Stomach smooth muscle (tissue), 2 donors: Measurements from ENCODE around the gene PELI2.
"Not testable (repeated sequence)": the region's sequence is repeated elsewhere in the genome, so short reads cannot be mapped to it uniquely, and the experiment has no call there.

ENCODE experiments used
- H3K27ac ChIP-seq: one replicate; pipeline ENCODE4 v1.7.0; 2013; ENCODE audit warnings: mild to moderate bottlenecking, low read length, inconsistent platforms
- H3K27me3 ChIP-seq, 2 donors: one replicate each; pipeline ENCODE4 v1.7.0; 2013; ENCODE audit warnings: low read length in 2 of 2; ENCODE audit not compliant: insufficient read depth in 2 of 2, control insufficient read depth in 1 of 2
- H3K36me3 ChIP-seq, 2 donors: one replicate each; pipeline ENCODE4 v1.7.0; 2013; ENCODE audit warnings: low read length in 2 of 2; ENCODE audit not compliant: control insufficient read depth in 2 of 2, insufficient read depth in 2 of 2
- H3K4me1 ChIP-seq: one replicate; pipeline ENCODE4 v1.7.0; 2013; ENCODE audit warnings: low read length; ENCODE audit not compliant: control insufficient read depth, insufficient read depth
- H3K4me3 ChIP-seq, 2 donors: one replicate each; pipeline ENCODE4 v1.7.0; 2013; ENCODE audit warnings: low read length in 2 of 2
- H3K9ac ChIP-seq, 2 donors: one replicate each; pipeline ENCODE4 v1.7.0; 2013; ENCODE audit warnings: low read length in 2 of 2, mild to moderate bottlenecking in 1 of 2
- H3K9me3 ChIP-seq, 2 donors: one replicate each; pipeline ENCODE4 v1.7.0; 2013; ENCODE audit warnings: low read length in 2 of 2; ENCODE audit not compliant: control insufficient read depth in 2 of 2
- donor health status: healthy.
- donor health status: Pancreatic carcinoma.

The PELI2 gene

GRCh38 chr14:56153267-56153666, 35.1 kb downstream of the PELI2 start:
- Histone ChIP-seq H3K9me3 (no peaks in the 10 kb centered on the region), H3K27ac (no peak overlapping the region), H3K36me3 (no peaks in the 10 kb centered on the region), H3K27me3 (no peaks in the 10 kb centered on the region), H3K9ac (no peak overlapping the region), H3K4me3 (no peak overlapping the region), H3K4me1 (peaks cover 3% of the 10 kb centered on the region)

- H3K9me3 ChIP-seq: no peaks in the 10 kb centered on the region
- H3K9ac ChIP-seq: no peak overlapping the region
- H3K36me3 ChIP-seq: no peaks in the 10 kb centered on the region
- no peaks in the 10 kb centered on the region for H3K4me1 ChIP-seq
- no peaks in the 10 kb centered on the region for H3K27me3 ChIP-seq
- H3K4me3 ChIP-seq: no peak overlapping the region
- H3K27ac ChIP-seq: no peak overlapping the region
Measured at GRCh38 chr14:56154321-56154720, 36.1 kb downstream of the PELI2 start.

- no peaks in the 10 kb centered on the region for H3K27me3 ChIP-seq
- H3K9me3 ChIP-seq: no peaks in the 10 kb centered on the region
- no peak overlapping the region for H3K4me3 ChIP-seq
- no peaks in the 10 kb centered on the region for H3K4me1 ChIP-seq
- no peaks in the 10 kb centered on the region for H3K36me3 ChIP-seq
- H3K9ac ChIP-seq: no peak overlapping the region
- H3K27ac ChIP-seq: no peak overlapping the region
Measured at GRCh38 chr14:56156096-56156495, 37.9 kb downstream of the PELI2 start.

DNA sequence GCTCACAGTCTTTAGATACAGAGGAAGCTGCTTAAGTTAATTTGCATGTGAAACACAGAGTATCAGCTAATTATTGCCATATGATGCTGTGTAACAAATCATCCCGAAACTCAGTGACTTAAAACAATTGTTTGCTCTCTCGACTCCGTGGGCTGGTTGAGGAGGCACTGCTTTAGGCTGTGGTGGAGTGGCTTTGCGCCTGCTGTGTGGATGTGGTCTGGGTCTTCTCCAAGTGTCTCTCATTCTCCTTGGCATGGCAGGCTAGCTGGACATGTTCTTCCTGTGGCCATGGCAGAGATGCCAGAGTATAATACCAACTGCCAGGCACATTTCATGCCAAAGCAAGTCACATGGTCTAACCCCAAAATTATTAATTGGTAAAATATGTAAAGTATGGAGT, 40.9 kb downstream of the PELI2 start:
- Histone ChIP-seq H3K9ac (no peak overlapping the region), H3K9me3 (peaks cover 0 to 3% of the 10 kb centered on the region in 2 donors), H3K36me3 (no peaks in the 10 kb centered on the region)

GRCh38 chr14:56160088-56160487, 41.9 kb downstream of the PELI2 start:
- H3K27ac ChIP-seq: no peak overlapping the region
- no peaks in the 10 kb centered on the region for H3K36me3 ChIP-seq
- no peaks in the 10 kb centered on the region for H3K4me1 ChIP-seq
- no peak overlapping the region for H3K4me3 ChIP-seq
- no peaks in the 10 kb centered on the region for H3K27me3 ChIP-seq
- H3K9ac ChIP-seq: no peak overlapping the region
- H3K9me3 ChIP-seq: peaks cover 0 to 3% of the 10 kb centered on the region in 2 donors

More for the DNA sequence above, 40.9 kb downstream of the PELI2 start:
- Histone ChIP-seq H3K4me3 (no peak overlapping the region), H3K4me1 (no peaks in the 10 kb centered on the region), H3K27me3 (no peaks in the 10 kb centered on the region), H3K27ac (no peak overlapping the region)

- no peak overlapping the region for H3K9ac ChIP-seq
- peaks cover 0 to 3% of the 10 kb centered on the region in 2 donors for H3K9me3 ChIP-seq
- H3K36me3 ChIP-seq: no peaks in the 10 kb centered on the region
- H3K4me1 ChIP-seq: no peaks in the 10 kb centered on the region
- no peak overlapping the region for H3K27ac ChIP-seq
- H3K27me3 ChIP-seq: no peaks in the 10 kb centered on the region
- no peak overlapping the region for H3K4me3 ChIP-seq
Measured at GRCh38 chr14:56161658-56162057, 43.4 kb downstream of the PELI2 start.

DNA sequence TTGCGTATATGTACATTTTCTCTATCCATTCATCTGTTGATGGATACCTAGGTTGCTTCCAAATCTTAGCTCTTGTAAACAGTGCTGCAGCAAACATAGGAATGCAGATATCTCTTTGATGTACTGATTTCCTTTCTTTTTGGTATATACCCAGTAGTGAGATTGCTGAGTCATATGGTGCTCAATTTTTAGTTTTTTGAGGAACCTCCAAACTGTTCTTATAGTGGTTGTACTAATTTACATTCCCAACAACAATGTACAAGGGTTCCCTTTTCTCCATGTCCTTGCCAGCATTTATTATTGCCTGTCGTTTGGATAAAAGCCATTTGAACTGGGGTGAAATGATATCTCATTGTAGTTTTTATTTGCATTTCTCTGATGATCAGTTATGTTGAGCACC, 44.3 kb downstream of the PELI2 start:
- Histone ChIP-seq H3K27ac (no peak overlapping the region), H3K4me3 (no peak overlapping the region), H3K4me1 (no peaks in the 10 kb centered on the region), H3K9me3 (peaks cover 0 to 3% of the 10 kb centered on the region in 2 donors), H3K9ac (no peak overlapping the region), H3K36me3 (no peaks in the 10 kb centered on the region), H3K27me3 (no peaks in the 10 kb centered on the region)

DNA sequence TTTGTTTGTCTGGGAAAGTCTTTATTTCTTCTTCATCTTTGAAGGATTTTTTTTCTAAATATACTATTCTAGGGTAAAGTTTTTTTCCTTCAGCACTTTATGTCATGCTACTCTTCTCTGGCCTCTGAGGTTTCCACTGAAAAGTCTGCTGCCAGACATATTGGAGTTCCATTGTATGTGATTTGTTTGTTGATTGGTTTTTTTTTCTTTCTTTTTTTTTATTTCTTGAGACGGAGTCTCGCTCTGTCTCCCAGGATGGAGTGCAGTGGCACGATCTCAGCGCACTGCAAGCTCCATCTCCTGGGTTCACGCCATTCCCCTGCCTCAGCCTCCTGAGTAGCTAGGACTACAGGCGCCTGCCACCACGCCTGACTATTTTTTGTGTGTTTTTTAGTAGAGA, 48.4 kb downstream of the PELI2 start:
- not testable (repeated sequence) for H3K9me3 ChIP-seq, H3K27me3 ChIP-seq, H3K4me1 ChIP-seq, H3K4me3 ChIP-seq, H3K36me3 ChIP-seq, H3K9ac ChIP-seq, H3K27ac ChIP-seq

DNA sequence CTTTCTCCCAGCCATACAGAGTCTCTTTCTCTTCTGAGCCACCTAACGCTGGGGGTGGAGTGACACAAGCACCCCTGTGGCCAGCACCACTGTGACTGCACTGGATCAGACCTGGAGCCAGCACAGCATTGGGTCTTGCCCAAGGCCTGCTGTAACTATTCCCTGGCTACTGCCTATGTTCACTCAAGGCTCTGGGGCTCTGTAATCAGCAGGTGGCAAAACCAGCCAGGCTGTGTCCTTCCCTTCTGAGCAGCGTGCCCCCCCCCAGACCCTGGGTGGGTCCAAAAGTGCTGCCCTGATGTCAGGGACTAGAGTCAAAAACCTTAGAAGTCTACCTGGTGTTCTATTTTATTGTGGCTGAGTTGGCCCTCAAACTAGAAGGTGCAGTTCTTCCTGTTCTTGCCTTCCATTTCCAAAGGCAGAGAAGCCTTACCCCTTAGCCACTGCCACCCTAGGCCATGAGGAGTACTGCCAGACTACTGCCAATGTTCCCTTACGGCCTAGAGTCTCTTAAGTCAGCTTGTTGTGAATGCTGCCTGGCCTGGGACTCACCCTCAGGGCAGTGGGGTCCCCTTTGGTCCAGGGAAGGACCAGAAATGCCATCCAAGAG, 49.9 kb downstream of the PELI2 start:
- peaks cover 4% of the 10 kb centered on the region for H3K4me1 ChIP-seq
- no peaks in the 10 kb centered on the region for H3K27me3 ChIP-seq
- no peak overlapping the region for H3K27ac ChIP-seq

DNA sequence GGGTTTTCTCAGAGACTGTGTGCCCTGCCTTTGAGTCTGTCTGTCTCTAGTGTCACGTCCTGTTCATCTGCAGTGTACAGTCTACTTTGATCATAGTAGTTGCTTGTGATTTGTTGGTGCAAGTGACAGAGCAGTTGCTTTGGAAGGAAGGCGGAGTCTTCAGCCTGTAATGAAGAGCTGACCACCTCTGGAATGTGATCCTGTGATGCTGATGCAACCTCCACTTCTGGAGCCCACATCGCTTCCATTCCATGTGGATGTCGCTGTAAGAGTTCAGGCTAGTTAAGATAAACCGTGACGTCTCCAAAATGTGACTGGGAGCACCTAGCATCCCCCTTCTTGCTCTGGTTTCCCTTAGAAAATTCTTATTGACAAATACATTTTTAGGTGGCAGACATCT, 51.8 kb downstream of the PELI2 start:
- peaks cover 4% of the 10 kb centered on the region for H3K4me1 ChIP-seq
- H3K9ac ChIP-seq: no peak overlapping the region
- H3K27me3 ChIP-seq: no peaks in the 10 kb centered on the region
- no peak overlapping the region for H3K4me3 ChIP-seq
- H3K36me3 ChIP-seq: no peaks in the 10 kb centered on the region
- H3K9me3 ChIP-seq: no peaks in the 10 kb centered on the region
- H3K27ac ChIP-seq: no peak overlapping the region

More for the DNA sequence above, 49.9 kb downstream of the PELI2 start:
- H3K9me3 ChIP-seq: peaks cover 0 to 3% of the 10 kb centered on the region in 2 donors
- no peak overlapping the region for H3K4me3 ChIP-seq
- no peak overlapping the region for H3K9ac ChIP-seq
- no peaks in the 10 kb centered on the region for H3K36me3 ChIP-seq

- H3K4me3 ChIP-seq: no peak overlapping the region
- no peaks in the 10 kb centered on the region for H3K27me3 ChIP-seq
- H3K9ac ChIP-seq: no peak overlapping the region
- H3K4me1 ChIP-seq: peaks cover 4% of the 10 kb centered on the region
- H3K36me3 ChIP-seq: no peaks in the 10 kb centered on the region
- no peak overlapping the region for H3K27ac ChIP-seq
- no peaks in the 10 kb centered on the region for H3K9me3 ChIP-seq
Measured at GRCh38 chr14:56170877-56171422, 52.7 kb downstream of the PELI2 start.
